HFFc6 (cell line): ENCODE results near the gene MFSD2B. TPM values are rescaled to one million over a fixed set of nuclear protein-coding genes. Genes with fewer than 3 reads are reported as not detected.

Experiments
- DNase-seq: peaks from one replicate; pipeline ENCODE4 v3.0.0-alpha.2; 2018
- H3K27ac Mint-ChIP-seq: 2 replicates; pipeline ENCODE4 v1.8.0; 2020; ENCODE audit warnings: mild to moderate bottlenecking, mixed read lengths
- H3K27me3 Mint-ChIP-seq: 2 replicates; pipeline ENCODE4 v1.8.0; 2021; ENCODE audit warnings: mild to moderate bottlenecking, moderate library complexity, mixed read lengths; ENCODE audit not compliant: insufficient read depth
- H3K36me3 Mint-ChIP-seq: 2 replicates; pipeline ENCODE4 v1.8.0; 2021; ENCODE audit warnings: low read depth, mixed read lengths
- H3K4me1 Mint-ChIP-seq: 2 replicates; pipeline ENCODE4 v1.8.0; 2020; ENCODE audit warnings: low read depth, mixed read lengths
- H3K4me3 Mint-ChIP-seq: 2 replicates; pipeline ENCODE4 v1.8.0; 2020; ENCODE audit warnings: mild to moderate bottlenecking, moderate library complexity, mixed read lengths
- H3K9me3 Mint-ChIP-seq: 2 replicates; pipeline ENCODE4 v1.8.0; 2020; ENCODE audit warnings: mild to moderate bottlenecking, mixed read lengths
- CTCF ChIP-seq: fragments of 200-600 bp; sonication (generic); IDR thresholded peaks from 2 replicates; pipeline ENCODE4 v1.5.0; 2021; ENCODE audit warnings: antibody characterized with exemption, mild to moderate bottlenecking
- total RNA-seq, 6 experiments: library from RNA; stranded (reverse); fragmentation: NEBNext Ultra II Directional; extraction: Animal tissue kit (Norgen Biotek cat#: 25700); gene quantifications; 2 replicates in 1 of 6; 3 replicates in 5 of 6; pipeline ENCODE4 v1.2.3, GENCODE V29; 2021

MFSD2B gene
- total RNA-seq, 6 experiments from 2014 or later = 0.18 to 0.35 (median 0.24) TPM

GRCh38 chr2:23993736-23994269 lies 16.1 kb upstream of the MFSD2B start:
- H3K27ac Mint-ChIP-seq = no peak overlapping the region
- TF ChIP-seq CTCF = no peak
- no peak overlapping the region for H3K4me3 Mint-ChIP-seq
- DNase-seq = no peak
- no peaks in the 10 kb centered on the region for H3K9me3 Mint-ChIP-seq
- H3K36me3 Mint-ChIP-seq = peaks cover 3% of the 10 kb centered on the region; the same call in 1 of the 2 replicates
- H3K27me3 Mint-ChIP-seq = no peaks in the 10 kb centered on the region
- peaks cover 16% of the 10 kb centered on the region for H3K4me1 Mint-ChIP-seq

GRCh38 chr2:23994567-23994966 lies 15.3 kb upstream of the MFSD2B start:
- H3K9me3 Mint-ChIP-seq = no peaks in the 10 kb centered on the region
- H3K4me1 Mint-ChIP-seq = peaks cover 16% of the 10 kb centered on the region
- H3K36me3 Mint-ChIP-seq = peaks cover 3% of the 10 kb centered on the region; the same call in 1 of the 2 replicates
- H3K27me3 Mint-ChIP-seq = no peaks in the 10 kb centered on the region
- no peak for DNase-seq
- no peak overlapping the region for H3K27ac Mint-ChIP-seq
- H3K4me3 Mint-ChIP-seq = no peak overlapping the region
- TF ChIP-seq CTCF = no peak

GRCh38 chr2:24007693-24008092 lies 2.2 kb upstream of the MFSD2B start:
- TF ChIP-seq CTCF = no peak
- peaks cover 6% of the 10 kb centered on the region; the same call in 1 of the 2 replicates for H3K4me1 Mint-ChIP-seq
- no peaks in the 10 kb centered on the region for H3K36me3 Mint-ChIP-seq
- H3K4me3 Mint-ChIP-seq = no peak overlapping the region
- H3K9me3 Mint-ChIP-seq = no peaks in the 10 kb centered on the region
- no peak for DNase-seq
- H3K27me3 Mint-ChIP-seq = peaks cover 4% of the 10 kb centered on the region; the same call in 1 of the 2 replicates
- H3K27ac Mint-ChIP-seq = no peak overlapping the region

GRCh38 chr2:24008672-24009366 lies 1.1 kb upstream of the MFSD2B start:
- no peak for DNase-seq
- Mint-ChIP-seq H3K9me3 (no peaks in the 10 kb centered on the region), H3K36me3 (no peaks in the 10 kb centered on the region; the same call in 1 of the 2 replicates), H3K4me3 (no peak overlapping the region), H3K4me1 (peaks cover 6% of the 10 kb centered on the region; the same call in 1 of the 2 replicates), H3K27ac (no peak overlapping the region), H3K27me3 (peaks cover 4% of the 10 kb centered on the region; the same call in 1 of the 2 replicates)
- no peak for TF ChIP-seq CTCF

GRCh38 chr2:24009367-24009679 lies 562 bp upstream of the MFSD2B start:
- Mint-ChIP-seq H3K9me3 (no peaks in the 10 kb centered on the region), H3K36me3 (no peaks in the 10 kb centered on the region; the same call in 1 of the 2 replicates), H3K27me3 (peaks cover 4% of the 10 kb centered on the region; the same call in 1 of the 2 replicates), H3K27ac (no peak overlapping the region), H3K4me1 (peaks cover 7% of the 10 kb centered on the region), H3K4me3 (peak overlapping the region; percentile 34; the same call in 1 of the 2 replicates)
- no peak for TF ChIP-seq CTCF
- no peak for DNase-seq
